Measurements from ENCODE around the gene S100A14. TPM values are rescaled to one million over a fixed set of nuclear protein-coding genes. Genes with fewer than 3 reads are reported as not detected.

The S100A14 gene
- total and polyA plus RNA-seq, 9 of the 15 experiments (the other 6 are each of a cell fraction or from before 2014, with no cell fraction given), result 0.10 to 0.64 (median 0.24) TPM; not detected in 3

DNA sequence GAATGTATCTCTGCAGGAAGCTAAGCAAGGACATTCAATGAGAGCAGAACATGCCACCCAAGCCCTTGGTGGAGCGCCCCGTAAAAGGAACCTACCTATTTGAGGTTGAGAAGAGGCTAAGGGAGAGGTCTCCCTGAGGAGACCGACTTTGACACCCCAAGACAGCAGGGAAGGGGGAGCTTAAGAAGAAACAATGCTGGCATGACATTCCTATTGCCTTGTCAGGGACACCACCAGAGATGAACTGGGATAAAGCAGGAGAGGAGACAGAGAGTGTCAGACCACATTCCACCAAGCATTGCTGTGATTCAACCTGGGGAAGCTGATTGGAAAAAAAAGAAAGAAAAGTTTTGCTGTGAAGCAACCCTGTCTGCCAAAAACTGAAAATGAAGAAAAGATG is 37.2 kb downstream of the S100A14 start:
- intact Hi-C loops (cut with micrococcal nuclease) (no loop called here), in situ Hi-C loops (cut with MboI) (no loop called here)
- Histone ChIP-seq H3K9ac (ENCODE audit: insufficient read depth in 1 of 2, low read depth in 2 of 2, low read length in 2 of 2) (no peak overlapping the region), H3K27me3 (ENCODE audit: control insufficient read depth in 2 of 2, insufficient read depth in 2 of 2, low read length in 2 of 2) (no peaks in the 10 kb centered on the region), H3K27ac (ENCODE audit: extremely low read depth, low read depth, low read length) (no peak overlapping the region), H3K4me2 (ENCODE audit: insufficient read depth, low read length) (no peak overlapping the region), H3K4me3 (no peak overlapping the region), H3K4me1 (replicated peaks in 1 of 2; ENCODE audit: control insufficient read depth in 2 of 2, insufficient read depth in 2 of 2, low read length in 2 of 2) (peaks cover 0 to 5% of the 10 kb centered on the region in 2 experiments; a peak in 2 of 5 replicates), H3K79me2 (ENCODE audit: control insufficient read depth, insufficient read depth, low read length) (no peaks in the 10 kb centered on the region), H4K20me1 (replicated peaks; ENCODE audit: control insufficient read depth, insufficient read depth, low read length) (no peaks in the 10 kb centered on the region), H3K36me3 (ENCODE audit: control insufficient read depth, insufficient read depth, low read length) (no peaks in the 10 kb centered on the region), H3K9me3 (replicated peaks; ENCODE audit: control insufficient read depth, insufficient read depth, low read depth, low read length) (no peaks in the 10 kb centered on the region), H3K9me1 (ENCODE audit: control insufficient read depth, insufficient read depth, low read length) (no peaks in the 10 kb centered on the region), H2AFZ (ENCODE audit: low read depth, low read length) (no peak overlapping the region)
- BruUV-seq (replicated peaks), result no TSS peak
- no peak for DNase-seq (ENCODE audit: extremely low read depth in 1 of 4, low spot score in 3 of 4)
- no peak for ATAC-seq
- no peak for FAIRE-seq
- ChIA-PET POLR2A (interaction anchor here (0.6 to 1.1 kb wide), 2 partner anchors 18 to 19 kb away, joined by 3 read pairs; no protein-coding TSS in a partner anchor), CTCF (ENCODE audit: low intra/inter-chr PET ratio) (no interaction called here)
- WGBS (ENCODE audit: insufficient coverage, low coverage, missing lambda C conversion rate), result 5% methylated on average over 3 of the region's 3 CpGs
- TF ChIP-seq FIP1L1 (IDR thresholded peaks at IDR 0.05; ENCODE audit: low read depth, low read length, poor library complexity, severe bottlenecking) (no peak), ZNF212 (CRISPR knock-in tag; IDR thresholded peaks at IDR 0.05) (no peak), HIVEP1 (CRISPR knock-in tag; IDR thresholded peaks at IDR 0.05) (no peak), NFRKB (IDR thresholded peaks at IDR 0.05; ENCODE audit: low read depth) (no peak), GTF2E2 (tag; IDR thresholded peaks at IDR 0.05) (no peak)
- TF ChIP-seq, protein P1, sequence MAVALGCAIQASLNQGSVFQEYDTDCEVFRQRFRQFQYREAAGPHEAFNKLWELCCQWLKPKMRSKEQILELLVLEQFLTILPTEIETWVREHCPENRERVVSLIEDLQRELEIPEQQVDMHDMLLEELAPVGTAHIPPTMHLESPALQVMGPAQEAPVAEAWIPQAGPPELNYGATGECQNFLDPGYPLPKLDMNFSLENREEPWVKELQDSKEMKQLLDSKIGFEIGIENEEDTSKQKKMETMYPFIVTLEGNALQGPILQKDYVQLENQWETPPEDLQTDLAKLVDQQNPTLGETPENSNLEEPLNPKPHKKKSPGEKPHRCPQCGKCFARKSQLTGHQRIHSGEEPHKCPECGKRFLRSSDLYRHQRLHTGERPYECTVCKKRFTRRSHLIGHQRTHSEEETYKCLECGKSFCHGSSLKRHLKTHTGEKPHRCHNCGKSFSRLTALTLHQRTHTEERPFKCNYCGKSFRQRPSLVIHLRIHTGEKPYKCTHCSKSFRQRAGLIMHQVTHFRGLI (CRISPR knock-in tag; IDR thresholded peaks at IDR 0.05), result no peak

Data from K562 (cell line).